Progenitor cell of endocrine pancreas (in vitro differentiated cells): ENCODE data around the gene ANKRD24. TPM values are rescaled to one million over a fixed set of nuclear protein-coding genes. Genes with fewer than 3 reads are reported as not detected.

ENCODE experiments used
- DNase-seq: peaks from one replicate; pipeline ENCODE4 v3.0.0; 2021; ENCODE audit warnings: low spot score; ENCODE audit not compliant: unreplicated experiment
- H3K27ac Mint-ChIP-seq: 2 replicates; pipeline ENCODE4 v1.8.0; 2021; ENCODE audit warnings: mild to moderate bottlenecking, moderate library complexity, mixed read lengths
- H3K27me3 Mint-ChIP-seq: 2 replicates; pipeline ENCODE4 v1.8.0; 2021; ENCODE audit warnings: mixed read lengths
- H3K36me3 Mint-ChIP-seq: 2 replicates; pipeline ENCODE4 v1.8.0; 2022; ENCODE audit warnings: mixed read lengths; ENCODE audit not compliant: insufficient read depth
- H3K4me1 Mint-ChIP-seq: 2 replicates; pipeline ENCODE4 v1.8.0; 2021; ENCODE audit warnings: low read depth, mixed read lengths
- H3K4me3 Mint-ChIP-seq: 2 replicates; pipeline ENCODE4 v1.8.0; 2021; ENCODE audit warnings: low read depth, mild to moderate bottlenecking, moderate library complexity, mixed read lengths
- H3K9me3 Mint-ChIP-seq: 2 replicates; pipeline ENCODE4 v1.8.0; 2021; ENCODE audit warnings: low read depth, mixed read lengths
- CTCF ChIP-seq: fragments of 200-600 bp; sonication (generic); IDR thresholded peaks from one replicate; pipeline ENCODE4 v1.5.0; 2021; ENCODE audit warnings: antibody characterized with exemption, mild to moderate bottlenecking; ENCODE audit not compliant: unreplicated experiment
- total RNA-seq: library from RNA; stranded (reverse); gene quantifications from 2 replicates; pipeline ENCODE4 v1.2.1, GENCODE V29; 2021

ANKRD24 gene
- total RNA-seq, 1 donor from 2014 or later = 1.6 TPM

- Mint-ChIP-seq H3K4me3 (no peak overlapping the region), H3K4me1 (peaks cover 2% of the 10 kb centered on the region), H3K27ac (no peak overlapping the region), H3K36me3 (no peaks in the 10 kb centered on the region), H3K9me3 (peaks cover 7% of the 10 kb centered on the region), H3K27me3 (peaks cover 70% of the 10 kb centered on the region)
- TF ChIP-seq CTCF = no peak
- no peak for DNase-seq
Measured at GRCh38 chr19:4196009-4196408, 13.5 kb downstream of the ANKRD24 start.

- H3K4me3 Mint-ChIP-seq = no peak overlapping the region
- H3K27ac Mint-ChIP-seq = peak overlapping the region; percentile 87
- peaks cover 7% of the 10 kb centered on the region for H3K9me3 Mint-ChIP-seq
- H3K4me1 Mint-ChIP-seq = peaks cover 2% of the 10 kb centered on the region
- no peaks in the 10 kb centered on the region for H3K36me3 Mint-ChIP-seq
- no peak for DNase-seq
- no peak for TF ChIP-seq CTCF
- H3K27me3 Mint-ChIP-seq = peaks cover 77% of the 10 kb centered on the region
Measured at GRCh38 chr19:4196587-4197148, 14.2 kb downstream of the ANKRD24 start.

GRCh38 chr19:4197228-4197624, 14.7 kb downstream of the ANKRD24 start:
- peak overlapping the region; percentile 87 for H3K27ac Mint-ChIP-seq
- H3K4me1 Mint-ChIP-seq = peaks cover 2% of the 10 kb centered on the region
- peaks cover 82% of the 10 kb centered on the region for H3K27me3 Mint-ChIP-seq
- DNase-seq = no peak
- H3K36me3 Mint-ChIP-seq = no peaks in the 10 kb centered on the region
- peaks cover 7% of the 10 kb centered on the region for H3K9me3 Mint-ChIP-seq
- TF ChIP-seq CTCF = no peak
- peak overlapping the region; percentile 44 for H3K4me3 Mint-ChIP-seq

- peak overlapping the region; percentile 41 for H3K27ac Mint-ChIP-seq
- H3K4me3 Mint-ChIP-seq = peak overlapping the region; percentile 44
- no peak for TF ChIP-seq CTCF
- no peaks in the 10 kb centered on the region for H3K36me3 Mint-ChIP-seq
- H3K27me3 Mint-ChIP-seq = peaks cover 86% of the 10 kb centered on the region
- H3K4me1 Mint-ChIP-seq = peaks cover 2% of the 10 kb centered on the region
- peaks cover 7% of the 10 kb centered on the region for H3K9me3 Mint-ChIP-seq
- no peak for DNase-seq
Measured at GRCh38 chr19:4197625-4198466, 15.4 kb downstream of the ANKRD24 start.

GRCh38 chr19:4198467-4199126, 16.1 kb downstream of the ANKRD24 start:
- H3K27me3 Mint-ChIP-seq = peaks cover 88% of the 10 kb centered on the region
- peaks cover 7% of the 10 kb centered on the region for H3K9me3 Mint-ChIP-seq
- H3K4me3 Mint-ChIP-seq = no peak overlapping the region
- peaks cover 2% of the 10 kb centered on the region for H3K4me1 Mint-ChIP-seq
- peak overlapping the region; percentile 10 for H3K27ac Mint-ChIP-seq
- no peak for DNase-seq
- no peak for TF ChIP-seq CTCF
- no peaks in the 10 kb centered on the region for H3K36me3 Mint-ChIP-seq
